ENCODE data around the gene CPNE2.

CPNE2 gene

GRCh38 chr16:57194512-57194911 is 102.1 kb downstream of the CPNE2 start:
- TF ChIP-seq FOXP2 (optimal IDR thresholded peaks at IDR 0.05; ENCODE audit: borderline replicate concordance, extremely low read depth, extremely low read length, insufficient read depth) (no peak), REST (IDR thresholded peaks at IDR 0.05; ENCODE audit: insufficient read depth in 1 of 2, low read depth in 2 of 2, low read length in 2 of 2) (no peak), POLR2AphosphoS5 (IDR thresholded peaks at IDR 0.05; ENCODE audit: low read depth, low read length) (no peak), TAF1 (IDR thresholded peaks at IDR 0.05; ENCODE audit: borderline replicate concordance, insufficient read depth, low read length) (no peak), SIN3A (IDR thresholded peaks at IDR 0.05; ENCODE audit: borderline replicate concordance, insufficient read depth, low read length) (no peak)

GRCh38 chr16:57196286-57196685 is 103.9 kb downstream of the CPNE2 start:
- no peak for TF ChIP-seq FOXP2 (optimal IDR thresholded peaks at IDR 0.05; ENCODE audit: borderline replicate concordance, extremely low read depth, extremely low read length, insufficient read depth)
- no peak for TF ChIP-seq TAF1 (IDR thresholded peaks at IDR 0.05; ENCODE audit: borderline replicate concordance, insufficient read depth, low read length)
- TF ChIP-seq SIN3A (IDR thresholded peaks at IDR 0.05; ENCODE audit: borderline replicate concordance, insufficient read depth, low read length) = no peak
- no peak for TF ChIP-seq REST (IDR thresholded peaks at IDR 0.05; ENCODE audit: insufficient read depth in 1 of 2, low read depth in 2 of 2, low read length in 2 of 2)
- no peak for TF ChIP-seq POLR2AphosphoS5 (IDR thresholded peaks at IDR 0.05; ENCODE audit: low read depth, low read length)

- TF ChIP-seq SIN3A (IDR thresholded peaks at IDR 0.05; ENCODE audit: borderline replicate concordance, insufficient read depth, low read length) (no peak), REST (IDR thresholded peaks at IDR 0.05; ENCODE audit: insufficient read depth in 1 of 2, low read depth in 2 of 2, low read length in 2 of 2) (no peak), FOXP2 (optimal IDR thresholded peaks at IDR 0.05; ENCODE audit: borderline replicate concordance, extremely low read depth, extremely low read length, insufficient read depth) (no peak), POLR2AphosphoS5 (IDR thresholded peaks at IDR 0.05; ENCODE audit: low read depth, low read length) (no peak), TAF1 (IDR thresholded peaks at IDR 0.05; ENCODE audit: borderline replicate concordance, insufficient read depth, low read length) (no peak)
These were observed 104.4 kb downstream of the CPNE2 start for GRCh38 chr16:57196753-57197152.

Measured in PFSK-1 (cell line).